ENCODE results near the gene FAAP20.

The FAAP20 gene

DNA sequence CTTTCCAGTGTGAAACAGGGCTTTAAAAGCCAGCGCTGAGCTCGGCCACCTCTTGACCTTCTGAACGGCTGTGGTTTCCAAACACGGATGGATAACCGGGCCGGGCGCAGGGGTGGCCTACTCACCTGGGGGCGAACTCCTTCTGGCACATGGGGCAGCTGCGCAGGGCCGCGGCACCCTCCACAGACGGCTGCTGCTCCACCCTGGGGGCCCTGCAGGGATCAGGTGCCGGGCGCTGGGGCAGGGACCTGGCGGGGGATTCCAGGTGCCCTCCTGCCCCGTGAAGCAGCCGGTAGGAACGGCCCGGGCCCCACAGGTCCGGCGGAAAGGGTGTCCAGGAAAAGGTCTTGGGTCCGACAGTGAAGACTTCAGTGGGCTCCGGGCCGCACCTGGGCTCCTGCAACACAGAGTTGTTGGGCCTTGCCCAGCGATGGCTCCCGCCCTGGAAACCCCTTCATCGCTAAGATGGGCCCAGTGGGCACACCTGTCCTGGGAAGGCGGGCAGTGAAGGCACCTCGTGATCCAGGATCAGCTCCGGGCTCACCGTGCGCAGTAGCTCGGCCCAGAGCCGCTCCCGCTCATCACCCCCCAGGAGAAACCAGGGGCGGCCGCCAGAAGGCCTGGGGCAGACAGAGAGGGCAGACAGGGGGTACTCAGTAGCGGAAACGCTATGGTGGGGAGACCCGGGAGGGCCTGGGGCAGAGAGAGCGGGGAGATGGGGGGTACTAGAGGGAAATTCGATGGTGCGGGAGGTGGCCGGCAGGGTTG, 874 bp downstream of the FAAP20 start:
- H3K27me3 ChIP-seq (ENCODE audit: control insufficient read depth in 3 of 3, insufficient read depth in 3 of 3, low read depth in 1 of 3, low read length in 3 of 3) = peaks cover 0 to 3% (median 0%) of the 10 kb centered on the region in 3 experiments
- peak overlapping the region; percentile 97 for H3K23ac ChIP-seq (ENCODE audit: low read depth, low read length, poor library complexity)
- H4K91ac ChIP-seq (ENCODE audit: low read depth, low read length, poor library complexity) = no peak overlapping the region
- DNase-seq (ENCODE audit: low spot score) = no peak
- H3K4ac ChIP-seq (ENCODE audit: low read length) = no peak overlapping the region
- H2AK5ac ChIP-seq (ENCODE audit: low read depth, low read length) = peak overlapping the region; percentile 95
- H3K18ac ChIP-seq (ENCODE audit: low read length) = peak overlapping the region; percentile 65
- no peak overlapping the region for H3K27ac ChIP-seq (replicated peaks; ENCODE audit: low read length)
- H3K4me2 ChIP-seq (ENCODE audit: insufficient read depth, low read length, poor library complexity, severe bottlenecking) = peak overlapping the region; percentile 81
- H2BK15ac ChIP-seq (ENCODE audit: low read length) = peak overlapping the region; percentile 78
- peak overlapping the region; percentile 76 for H2BK120ac ChIP-seq (ENCODE audit: low read depth, low read length)
- WGBS, 2 donors (ENCODE audit: extremely low coverage in 2 of 2, insufficient read length in 2 of 2, insufficient replicate concordance in 1 of 2) = no CpG with 5 or more reads among the region's 44 CpGs
- H2BK5ac ChIP-seq (ENCODE audit: low read length) = peak overlapping the region; percentile 96
- peak overlapping the region; percentile 66 for H4K8ac ChIP-seq (ENCODE audit: low read depth, low read length)
- peaks cover 20 to 31% of the 10 kb centered on the region in 2 donors for H3K4me1 ChIP-seq (ENCODE audit: control insufficient read depth in 2 of 2, insufficient read depth in 1 of 2, low read depth in 1 of 2, low read length in 2 of 2)
- no peak overlapping the region for H2AFZ ChIP-seq (ENCODE audit: low read length)
- no peaks in the 10 kb centered on the region for H3K9me3 ChIP-seq (replicated peaks in 1 of 2; ENCODE audit: control insufficient read depth in 2 of 2, insufficient read depth in 1 of 2, low read depth in 1 of 2, low read length in 2 of 2)
- peak overlapping the region; percentile 90 for H3K14ac ChIP-seq (ENCODE audit: low read length)
- H3K79me1 ChIP-seq (ENCODE audit: low read depth, low read length) = peaks cover 10% of the 10 kb centered on the region
- H3K4me3 ChIP-seq (ENCODE audit: low read length in 2 of 2) = peak overlapping the region; percentile 53 to 57
- peak overlapping the region; percentile 86 for H3K9ac ChIP-seq (ENCODE audit: low read depth, low read length, poor library complexity)
- no peak overlapping the region for H2BK12ac ChIP-seq (ENCODE audit: low read length)
- H3K36me3 ChIP-seq (replicated peaks in 1 of 2; ENCODE audit: control insufficient read depth in 2 of 2, insufficient read depth in 2 of 2, low read length in 2 of 2) = peaks cover 4 to 20% of the 10 kb centered on the region in 2 donors

DNA sequence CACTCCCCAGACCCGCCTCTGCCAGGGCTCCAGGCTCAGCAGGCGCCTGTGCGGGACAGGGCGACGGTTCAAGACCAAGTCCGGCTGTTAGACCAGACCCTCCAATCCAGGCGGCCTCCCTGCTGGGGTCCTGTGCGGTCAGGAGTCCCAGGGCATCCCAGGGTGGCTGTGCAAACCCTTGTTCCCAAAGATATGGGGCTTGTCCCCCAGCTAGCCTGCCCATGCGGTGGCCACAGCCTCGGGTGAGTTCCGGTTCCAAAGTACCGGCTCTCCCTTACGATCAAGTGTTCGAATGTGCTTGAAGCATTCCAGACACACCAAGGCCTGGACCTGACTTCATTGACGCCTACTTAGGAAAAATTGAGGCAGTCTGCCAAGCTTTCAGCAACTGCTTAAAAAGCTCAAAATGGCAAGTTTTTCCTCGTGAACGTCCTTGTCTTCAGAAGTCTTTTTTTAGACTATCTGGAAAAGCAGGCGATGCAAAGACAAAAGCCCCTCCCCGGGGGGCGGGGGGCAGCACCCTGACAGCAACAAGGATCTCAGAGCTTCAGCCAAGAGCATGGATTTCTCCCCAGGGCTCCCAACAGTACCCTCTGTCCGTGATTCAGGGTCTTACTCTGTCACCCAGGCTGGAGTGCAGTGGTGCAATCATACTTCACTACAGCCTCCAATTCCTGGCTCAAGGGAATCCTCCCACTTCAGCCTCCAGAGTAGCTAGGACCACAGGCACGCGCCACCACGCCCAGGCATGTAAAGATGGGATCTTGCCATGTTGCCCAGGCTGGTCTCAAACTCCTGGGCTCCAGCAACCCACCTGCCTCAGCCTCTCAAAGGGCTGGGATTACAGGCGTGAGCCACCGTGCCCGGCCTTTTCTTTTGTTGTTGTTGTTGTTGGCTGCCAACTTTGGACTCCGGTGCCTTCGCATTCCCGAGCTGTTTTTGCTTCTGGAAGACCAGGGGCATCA, 2.3 kb downstream of the FAAP20 start:
- peaks cover 20 to 23% of the 10 kb centered on the region in 2 donors for H3K4me1 ChIP-seq (ENCODE audit: control insufficient read depth in 2 of 2, insufficient read depth in 1 of 2, low read depth in 1 of 2, low read length in 2 of 2)
- DNase-seq (ENCODE audit: low spot score) = no peak
- WGBS, 2 donors (ENCODE audit: extremely low coverage in 2 of 2, insufficient read length in 2 of 2, insufficient replicate concordance in 1 of 2) = no CpG with 5 or more reads among the region's 30 CpGs
- no peak overlapping the region for H2BK12ac ChIP-seq (ENCODE audit: low read length)
- H3K9me3 ChIP-seq (replicated peaks in 1 of 2; ENCODE audit: control insufficient read depth in 2 of 2, insufficient read depth in 1 of 2, low read depth in 1 of 2, low read length in 2 of 2) = no peaks in the 10 kb centered on the region
- no peak overlapping the region for H3K4me2 ChIP-seq (ENCODE audit: insufficient read depth, low read length, poor library complexity, severe bottlenecking)
- H3K9ac ChIP-seq (ENCODE audit: low read depth, low read length, poor library complexity) = no peak overlapping the region
- peaks cover 11% of the 10 kb centered on the region for H3K79me1 ChIP-seq (ENCODE audit: low read depth, low read length)
- no peak overlapping the region for H2AK5ac ChIP-seq (ENCODE audit: low read depth, low read length)
- H4K91ac ChIP-seq (ENCODE audit: low read depth, low read length, poor library complexity) = no peak overlapping the region
- H4K8ac ChIP-seq (ENCODE audit: low read depth, low read length) = no peak overlapping the region
- no peaks in the 10 kb centered on the region for H3K27me3 ChIP-seq (ENCODE audit: control insufficient read depth in 3 of 3, insufficient read depth in 3 of 3, low read depth in 1 of 3, low read length in 3 of 3)
- no peak overlapping the region for H2BK120ac ChIP-seq (ENCODE audit: low read depth, low read length)
- no peak overlapping the region for H2BK5ac ChIP-seq (ENCODE audit: low read length)
- H3K4ac ChIP-seq (ENCODE audit: low read length) = no peak overlapping the region
- H3K23ac ChIP-seq (ENCODE audit: low read depth, low read length, poor library complexity) = peak overlapping the region; percentile 14
- H3K4me3 ChIP-seq (ENCODE audit: low read length in 2 of 2) = no peak overlapping the region
- no peak overlapping the region for H2BK15ac ChIP-seq (ENCODE audit: low read length)
- no peak overlapping the region for H2AFZ ChIP-seq (ENCODE audit: low read length)
- H3K27ac ChIP-seq (replicated peaks; ENCODE audit: low read length) = no peak overlapping the region
- H3K14ac ChIP-seq (ENCODE audit: low read length) = no peak overlapping the region
- peaks cover 6 to 25% of the 10 kb centered on the region in 2 donors for H3K36me3 ChIP-seq (replicated peaks in 1 of 2; ENCODE audit: control insufficient read depth in 2 of 2, insufficient read depth in 2 of 2, low read length in 2 of 2)
- H3K18ac ChIP-seq (ENCODE audit: low read length) = no peak overlapping the region

DNA sequence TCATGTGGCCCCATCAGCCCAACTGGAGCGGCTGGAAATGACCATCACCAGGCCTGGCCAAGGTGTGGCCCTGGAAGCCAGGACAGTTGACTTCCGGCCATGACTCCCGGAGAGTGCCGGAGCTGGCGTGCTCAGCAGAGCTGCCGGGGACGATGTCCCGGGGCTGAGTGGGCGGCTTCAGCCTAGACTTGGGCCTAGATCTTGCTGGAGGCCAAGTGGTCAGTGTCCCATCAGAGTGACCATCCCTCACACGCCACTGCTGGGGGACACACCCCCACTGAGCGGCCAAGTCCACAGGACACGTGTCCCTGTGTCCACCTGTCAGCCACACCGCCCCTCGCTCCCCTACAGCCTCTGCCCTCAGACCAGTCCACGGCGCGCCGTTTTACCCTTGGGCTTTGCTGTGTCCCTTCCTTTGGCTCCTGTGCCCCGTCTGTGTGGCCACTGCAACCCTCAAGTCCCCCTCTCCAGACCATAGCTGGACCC, 4.0 kb downstream of the FAAP20 start:
- peak overlapping the region; percentile 24 for H4K91ac ChIP-seq (ENCODE audit: low read depth, low read length, poor library complexity)
- H3K27ac ChIP-seq (replicated peaks; ENCODE audit: low read length) = peak overlapping the region; percentile 92
- H3K36me3 ChIP-seq (replicated peaks in 1 of 2; ENCODE audit: control insufficient read depth in 2 of 2, insufficient read depth in 2 of 2, low read length in 2 of 2) = peaks cover 9 to 29% of the 10 kb centered on the region in 2 donors
- no peak overlapping the region for H4K8ac ChIP-seq (ENCODE audit: low read depth, low read length)
- no peak overlapping the region for H3K4me3 ChIP-seq (ENCODE audit: low read length in 2 of 2)
- no peak overlapping the region for H2AFZ ChIP-seq (ENCODE audit: low read length)
- no peak overlapping the region for H2BK12ac ChIP-seq (ENCODE audit: low read length)
- no peak for DNase-seq (ENCODE audit: low spot score)
- H3K18ac ChIP-seq (ENCODE audit: low read length) = peak overlapping the region; percentile 27
- H3K9ac ChIP-seq (ENCODE audit: low read depth, low read length, poor library complexity) = peak overlapping the region; percentile 72
- no peaks in the 10 kb centered on the region for H3K9me3 ChIP-seq (replicated peaks in 1 of 2; ENCODE audit: control insufficient read depth in 2 of 2, insufficient read depth in 1 of 2, low read depth in 1 of 2, low read length in 2 of 2)
- no peak overlapping the region for H3K4ac ChIP-seq (ENCODE audit: low read length)
- peaks cover 18 to 20% of the 10 kb centered on the region in 2 donors for H3K4me1 ChIP-seq (ENCODE audit: control insufficient read depth in 2 of 2, insufficient read depth in 1 of 2, low read depth in 1 of 2, low read length in 2 of 2)
- H3K23ac ChIP-seq (ENCODE audit: low read depth, low read length, poor library complexity) = peak overlapping the region; percentile 91
- peak overlapping the region; percentile 83 for H2BK5ac ChIP-seq (ENCODE audit: low read length)
- peak overlapping the region; percentile 75 for H3K14ac ChIP-seq (ENCODE audit: low read length)
- no peak overlapping the region for H3K4me2 ChIP-seq (ENCODE audit: insufficient read depth, low read length, poor library complexity, severe bottlenecking)
- peak overlapping the region; percentile 59 for H2BK15ac ChIP-seq (ENCODE audit: low read length)
- WGBS, 2 donors (ENCODE audit: extremely low coverage in 2 of 2, insufficient read length in 2 of 2, insufficient replicate concordance in 1 of 2) = no CpG with 5 or more reads among the region's 19 CpGs
- no peak overlapping the region for H2BK120ac ChIP-seq (ENCODE audit: low read depth, low read length)
- H3K27me3 ChIP-seq (ENCODE audit: control insufficient read depth in 3 of 3, insufficient read depth in 3 of 3, low read depth in 1 of 3, low read length in 3 of 3) = no peaks in the 10 kb centered on the region
- peak overlapping the region; percentile 95 for H2AK5ac ChIP-seq (ENCODE audit: low read depth, low read length)
- H3K79me1 ChIP-seq (ENCODE audit: low read depth, low read length) = peaks cover 11% of the 10 kb centered on the region
